GM12865 (cell line): Measurements from ENCODE around the gene PHF21B.

Source experiments
- DNase-seq: peaks from one replicate; pipeline ENCODE4 v3.0.0; 2010; ENCODE audit warnings: low read depth
- H3K4me3 ChIP-seq: 2 replicates; pipeline ENCODE4 v1.5.1; 2011; ENCODE audit warnings: mild to moderate bottlenecking, low read depth, low read length, control low read depth
- TF ChIP-seq, protein P1 (sequence below): IDR thresholded peaks from 2 replicates; pipeline ENCODE4 v1.5.1; 2011; ENCODE audit warnings: low read length, control low read depth, low read depth, inconsistent platforms; ENCODE audit not compliant: insufficient read depth; ENCODE audit errors: missing control alignments

Gene PHF21B

DNA sequence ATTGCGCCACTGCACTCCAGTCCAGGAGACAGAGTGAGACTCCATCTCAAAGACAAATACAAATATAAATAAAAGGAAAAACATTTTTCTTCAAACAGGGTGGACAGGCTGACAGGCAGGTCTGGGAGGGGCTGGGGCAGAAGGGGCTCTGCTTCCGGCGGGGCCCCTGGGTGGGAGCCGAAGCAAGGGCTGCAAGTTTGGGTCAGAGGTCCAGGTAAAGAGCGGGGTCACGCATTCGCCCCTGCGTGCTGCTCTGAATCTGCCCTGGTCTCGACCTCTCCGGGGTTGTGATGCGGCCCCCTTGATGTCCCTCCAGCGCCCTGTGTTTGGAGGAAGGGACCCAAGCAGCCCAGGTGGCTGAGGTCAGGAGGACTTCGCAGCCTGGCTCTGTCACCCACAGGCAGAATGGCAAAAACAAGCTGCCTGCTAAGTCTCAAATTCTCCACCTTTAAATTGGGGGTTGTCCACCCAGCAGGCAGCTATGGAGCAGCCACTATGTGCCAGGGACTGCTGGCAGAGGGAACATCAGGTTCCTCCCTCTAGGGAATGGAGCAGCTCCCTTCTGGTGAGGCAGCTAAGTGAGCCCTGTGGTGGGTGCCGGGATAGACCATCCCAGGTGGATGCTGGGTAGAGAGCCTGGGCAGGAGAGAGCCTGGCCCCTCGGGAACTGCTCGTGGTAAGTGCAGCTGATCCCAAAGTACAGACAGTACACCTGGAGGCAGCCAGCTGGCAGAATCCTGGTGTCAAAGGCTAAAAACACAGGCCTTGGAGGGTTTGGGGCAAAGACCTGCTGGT lies 10.3 kb upstream of the PHF21B start:
- H3K4me3 ChIP-seq = no peak overlapping the region
- no peak for DNase-seq
- TF ChIP-seq, protein P1, sequence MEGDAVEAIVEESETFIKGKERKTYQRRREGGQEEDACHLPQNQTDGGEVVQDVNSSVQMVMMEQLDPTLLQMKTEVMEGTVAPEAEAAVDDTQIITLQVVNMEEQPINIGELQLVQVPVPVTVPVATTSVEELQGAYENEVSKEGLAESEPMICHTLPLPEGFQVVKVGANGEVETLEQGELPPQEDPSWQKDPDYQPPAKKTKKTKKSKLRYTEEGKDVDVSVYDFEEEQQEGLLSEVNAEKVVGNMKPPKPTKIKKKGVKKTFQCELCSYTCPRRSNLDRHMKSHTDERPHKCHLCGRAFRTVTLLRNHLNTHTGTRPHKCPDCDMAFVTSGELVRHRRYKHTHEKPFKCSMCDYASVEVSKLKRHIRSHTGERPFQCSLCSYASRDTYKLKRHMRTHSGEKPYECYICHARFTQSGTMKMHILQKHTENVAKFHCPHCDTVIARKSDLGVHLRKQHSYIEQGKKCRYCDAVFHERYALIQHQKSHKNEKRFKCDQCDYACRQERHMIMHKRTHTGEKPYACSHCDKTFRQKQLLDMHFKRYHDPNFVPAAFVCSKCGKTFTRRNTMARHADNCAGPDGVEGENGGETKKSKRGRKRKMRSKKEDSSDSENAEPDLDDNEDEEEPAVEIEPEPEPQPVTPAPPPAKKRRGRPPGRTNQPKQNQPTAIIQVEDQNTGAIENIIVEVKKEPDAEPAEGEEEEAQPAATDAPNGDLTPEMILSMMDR = no peak

DNA sequence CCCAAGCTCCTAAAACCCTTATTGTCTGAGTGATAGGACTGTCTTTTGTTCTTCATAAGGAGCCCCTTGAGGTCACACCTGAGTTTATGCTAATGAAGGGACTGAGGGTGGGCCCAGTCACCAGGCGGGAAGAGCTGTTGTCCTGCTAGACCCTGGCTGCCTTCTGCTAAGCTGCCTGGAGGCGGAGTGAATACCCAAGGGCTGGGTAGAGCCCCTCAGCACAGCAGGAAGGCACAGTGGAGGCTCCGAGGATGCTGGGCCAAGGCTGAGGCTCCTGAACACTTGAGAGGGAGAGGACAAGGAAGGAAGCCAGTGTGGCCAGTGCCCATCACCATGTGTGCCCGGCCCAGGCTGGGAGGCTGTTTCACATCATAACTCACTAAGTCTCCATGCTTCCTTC lies 4.8 kb upstream of the PHF21B start:
- no peak overlapping the region for H3K4me3 ChIP-seq
- TF ChIP-seq, protein P1 = no peak
- DNase-seq = no peak

DNA sequence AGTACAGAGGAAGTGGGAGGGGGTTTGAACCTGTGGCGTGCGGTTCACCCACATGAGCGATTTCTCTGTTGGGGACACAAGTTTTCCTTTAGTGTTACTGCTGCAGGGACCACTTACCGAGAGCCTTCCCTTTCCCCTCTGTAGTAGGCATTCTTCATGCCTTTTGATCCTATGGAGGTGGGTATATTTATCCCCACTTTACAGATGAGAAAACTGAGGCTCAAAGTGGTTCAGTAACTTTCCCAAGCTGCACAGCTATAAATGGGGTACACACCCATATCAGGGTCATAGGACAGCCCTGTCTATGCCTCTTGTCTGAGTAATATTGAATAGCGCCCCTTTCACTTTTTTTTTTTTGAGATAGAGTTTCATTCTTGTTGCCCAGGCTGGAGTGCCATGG lies 3.3 kb upstream of the PHF21B start:
- H3K4me3 ChIP-seq = no peak overlapping the region
- TF ChIP-seq, protein P1 = no peak
- no peak for DNase-seq

DNA sequence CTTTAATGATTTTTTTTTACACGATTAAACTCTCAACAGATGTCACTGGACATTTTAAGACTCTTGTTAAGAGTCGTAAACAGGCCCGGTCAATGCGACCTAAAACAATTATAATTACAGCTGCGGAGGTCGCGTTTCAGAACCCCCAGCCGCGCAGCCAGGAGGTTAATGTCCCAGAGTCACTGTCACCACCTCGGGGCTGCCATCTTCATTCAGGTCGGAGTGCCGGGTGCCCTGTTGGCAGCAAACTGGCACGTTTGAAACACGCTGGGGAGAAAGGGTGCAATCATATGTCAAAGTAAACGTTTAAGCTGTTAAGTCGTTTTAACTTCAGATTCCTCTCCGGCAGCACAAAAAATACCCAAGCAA lies 711 bp upstream of the PHF21B start:
- DNase-seq = no peak
- peak overlapping the region; percentile 58 for H3K4me3 ChIP-seq
- TF ChIP-seq, protein P1 = no peak

DNA sequence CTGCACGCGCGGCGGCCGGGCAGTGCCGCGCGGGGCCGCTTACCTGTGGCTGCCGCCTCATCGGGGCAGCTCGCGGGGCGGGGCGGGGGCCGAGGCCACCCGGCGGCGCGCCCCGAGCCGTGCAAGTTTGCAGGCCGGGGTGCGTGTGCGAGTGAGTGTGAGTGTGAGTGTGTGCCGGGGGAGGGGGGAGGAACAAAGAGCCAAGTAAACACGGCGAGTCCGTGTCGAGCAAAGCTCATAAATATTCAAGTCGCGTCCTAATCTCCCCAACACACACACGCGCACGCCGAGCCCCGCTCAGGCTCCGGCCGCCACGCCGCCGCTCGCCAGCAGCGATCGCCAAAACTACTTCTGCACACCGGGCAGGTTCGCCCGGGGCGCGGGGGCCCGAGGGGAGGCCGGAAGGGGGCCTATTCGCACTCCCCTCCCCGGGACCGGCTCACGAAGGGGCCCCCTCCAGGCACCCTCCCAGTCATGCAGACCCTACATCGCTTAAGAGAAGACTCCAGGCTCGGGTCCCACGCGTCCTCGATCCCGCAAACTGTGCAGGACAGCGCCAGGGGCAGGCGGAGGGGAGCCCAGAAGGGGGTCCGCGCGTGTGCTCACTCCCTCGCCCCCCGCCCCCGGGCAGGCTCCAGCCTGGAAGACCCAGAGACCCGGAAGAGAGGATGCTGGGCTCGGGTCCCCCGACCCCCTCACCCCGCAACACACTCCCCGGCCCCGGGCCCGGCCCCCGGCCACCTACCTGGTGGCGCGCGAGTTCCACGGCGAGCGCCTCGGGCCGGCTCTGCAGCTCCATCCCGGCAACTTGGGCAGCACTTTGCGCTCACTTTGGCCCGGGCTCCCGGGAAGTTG lies 827 bp downstream of the PHF21B start:
- TF ChIP-seq, protein P1 = no peak
- no peak for DNase-seq
- H3K4me3 ChIP-seq = no peak overlapping the region; the same call in 1 of the 2 replicates

DNA sequence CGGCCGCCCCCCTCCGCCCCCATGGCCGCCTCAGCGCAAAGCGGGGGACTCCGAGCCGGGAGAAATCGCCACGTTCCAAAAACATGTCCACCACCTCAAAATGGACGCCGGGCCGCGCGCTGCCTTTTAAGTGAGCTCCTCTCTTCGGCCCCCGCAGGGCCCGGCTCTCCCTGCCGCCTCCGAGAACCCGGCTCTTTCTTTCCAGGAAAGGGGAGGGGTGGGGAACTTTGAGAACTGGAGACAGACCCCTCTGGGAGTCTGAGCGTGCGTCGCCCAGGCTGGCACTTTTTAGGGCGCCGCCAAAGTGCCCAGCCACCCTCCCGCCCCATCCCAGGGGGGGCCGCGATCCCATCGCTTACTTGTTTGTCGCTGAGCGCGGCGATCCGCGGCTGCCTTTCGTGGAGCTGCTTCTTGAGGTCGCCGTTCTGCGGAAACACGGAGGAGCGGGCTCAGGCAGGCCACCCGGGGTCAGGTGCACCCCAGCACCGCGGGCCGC lies 1.6 kb downstream of the PHF21B start:
- TF ChIP-seq, protein P1 = no peak
- no peak for DNase-seq
- H3K4me3 ChIP-seq = no peak overlapping the region
